Measurements from ENCODE around the gene LUM.

- TF ChIP-seq ZNF76 (tag by site-specific recombination; IDR thresholded peaks at IDR 0.05; ENCODE audit: borderline replicate concordance, low read depth) (no peak), HIC1 (tag by site-specific recombination; IDR thresholded peaks at IDR 0.05) (no peak), ZNF791 (tag by site-specific recombination; IDR thresholded peaks at IDR 0.05) (no peak), SP2 (tag by site-specific recombination; IDR thresholded peaks at IDR 0.05) (no peak), ZNF274 (IDR thresholded peaks at IDR 0.05; ENCODE audit: low read length) (no peak), ZNF274 (tag by site-specific recombination; IDR thresholded peaks at IDR 0.05; ENCODE audit: borderline replicate concordance) (no peak), ZNF133 (tag by site-specific recombination; IDR thresholded peaks at IDR 0.05) (no peak), ZNF670 (tag by site-specific recombination; IDR thresholded peaks at IDR 0.05; ENCODE audit: low read depth) (no peak), ZNF362 (tag by site-specific recombination; IDR thresholded peaks at IDR 0.05) (no peak), RBAK (tag by site-specific recombination; IDR thresholded peaks at IDR 0.05) (no peak), KLF16 (tag by site-specific recombination; IDR thresholded peaks at IDR 0.05) (no peak), ZNF585B (tag by site-specific recombination; IDR thresholded peaks at IDR 0.05) (no peak)
- TF ChIP-seq, protein P1, sequence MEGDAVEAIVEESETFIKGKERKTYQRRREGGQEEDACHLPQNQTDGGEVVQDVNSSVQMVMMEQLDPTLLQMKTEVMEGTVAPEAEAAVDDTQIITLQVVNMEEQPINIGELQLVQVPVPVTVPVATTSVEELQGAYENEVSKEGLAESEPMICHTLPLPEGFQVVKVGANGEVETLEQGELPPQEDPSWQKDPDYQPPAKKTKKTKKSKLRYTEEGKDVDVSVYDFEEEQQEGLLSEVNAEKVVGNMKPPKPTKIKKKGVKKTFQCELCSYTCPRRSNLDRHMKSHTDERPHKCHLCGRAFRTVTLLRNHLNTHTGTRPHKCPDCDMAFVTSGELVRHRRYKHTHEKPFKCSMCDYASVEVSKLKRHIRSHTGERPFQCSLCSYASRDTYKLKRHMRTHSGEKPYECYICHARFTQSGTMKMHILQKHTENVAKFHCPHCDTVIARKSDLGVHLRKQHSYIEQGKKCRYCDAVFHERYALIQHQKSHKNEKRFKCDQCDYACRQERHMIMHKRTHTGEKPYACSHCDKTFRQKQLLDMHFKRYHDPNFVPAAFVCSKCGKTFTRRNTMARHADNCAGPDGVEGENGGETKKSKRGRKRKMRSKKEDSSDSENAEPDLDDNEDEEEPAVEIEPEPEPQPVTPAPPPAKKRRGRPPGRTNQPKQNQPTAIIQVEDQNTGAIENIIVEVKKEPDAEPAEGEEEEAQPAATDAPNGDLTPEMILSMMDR (tag by site-specific recombination; IDR thresholded peaks at IDR 0.05), result no peak
Observed at GRCh38 chr12:91103624-91104023, 7.7 kb downstream of the LUM start.

All from HEK293 (cell line).